Measurements from ENCODE around the gene GFRAL.

DNA sequence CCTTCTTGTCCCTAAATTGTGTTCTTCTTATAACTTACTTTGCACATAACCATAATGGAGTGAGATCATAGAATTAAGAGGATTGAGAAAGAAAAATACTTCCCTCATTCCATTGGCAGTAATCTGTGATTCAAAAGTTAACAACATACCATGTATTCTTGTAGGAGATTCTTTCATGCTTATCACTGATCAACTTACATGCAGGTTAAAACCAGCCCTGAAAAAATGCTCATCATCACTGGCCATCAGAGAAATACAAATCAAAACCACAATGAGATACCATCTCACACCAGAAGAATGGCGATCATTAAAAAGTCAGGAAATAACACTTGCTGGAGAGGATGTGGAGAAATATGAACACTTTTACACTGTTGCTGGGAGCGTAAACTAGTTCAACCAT, 36.5 kb upstream of the GFRAL start:
- TF ChIP-seq, protein P1, sequence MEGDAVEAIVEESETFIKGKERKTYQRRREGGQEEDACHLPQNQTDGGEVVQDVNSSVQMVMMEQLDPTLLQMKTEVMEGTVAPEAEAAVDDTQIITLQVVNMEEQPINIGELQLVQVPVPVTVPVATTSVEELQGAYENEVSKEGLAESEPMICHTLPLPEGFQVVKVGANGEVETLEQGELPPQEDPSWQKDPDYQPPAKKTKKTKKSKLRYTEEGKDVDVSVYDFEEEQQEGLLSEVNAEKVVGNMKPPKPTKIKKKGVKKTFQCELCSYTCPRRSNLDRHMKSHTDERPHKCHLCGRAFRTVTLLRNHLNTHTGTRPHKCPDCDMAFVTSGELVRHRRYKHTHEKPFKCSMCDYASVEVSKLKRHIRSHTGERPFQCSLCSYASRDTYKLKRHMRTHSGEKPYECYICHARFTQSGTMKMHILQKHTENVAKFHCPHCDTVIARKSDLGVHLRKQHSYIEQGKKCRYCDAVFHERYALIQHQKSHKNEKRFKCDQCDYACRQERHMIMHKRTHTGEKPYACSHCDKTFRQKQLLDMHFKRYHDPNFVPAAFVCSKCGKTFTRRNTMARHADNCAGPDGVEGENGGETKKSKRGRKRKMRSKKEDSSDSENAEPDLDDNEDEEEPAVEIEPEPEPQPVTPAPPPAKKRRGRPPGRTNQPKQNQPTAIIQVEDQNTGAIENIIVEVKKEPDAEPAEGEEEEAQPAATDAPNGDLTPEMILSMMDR (IDR thresholded peaks at IDR 0.05), result no peak
- TF ChIP-seq EZH2 (IDR thresholded peaks at IDR 0.05), result no peak
- no peak for TF ChIP-seq EZH2phosphoT487 (IDR thresholded peaks at IDR 0.05)
